CD8-positive, alpha-beta memory T cell (primary cell): ENCODE measurements around the gene CYSRT1. TPM values are rescaled to one million over a fixed set of nuclear protein-coding genes. Genes with fewer than 3 reads are reported as not detected.

Experiments used
- CTCF ChIA-PET: fragments of 350-600 bp; sonication (Branson Sonifier 250); formaldehyde crosslinking; loops from one replicate; lab custom pipeline; 2021; ENCODE audit warnings: antibody characterized with exemption; lab: Charles Lee
- POLR2A ChIA-PET: fragments of 350-600 bp; sonication (Branson Sonifier 250); formaldehyde crosslinking; loops from one replicate; lab custom pipeline; 2021; ENCODE audit warnings: antibody characterized with exemption; lab: Charles Lee
- DNase-seq, 5 donors: peaks; one replicate each; pipeline versions ENCODE4 v3.0.0 to v3.0.0-alpha.2; 2020 to 2022; ENCODE audit warnings: mixed read lengths in 1 of 5
- H3K27ac ChIP-seq: one replicate; pipeline ENCODE4 v1.7.0; 2013; ENCODE audit warnings: low read depth, mild to moderate bottlenecking, low read length, moderate library complexity
- H3K27me3 ChIP-seq: 2 replicates; pipeline ENCODE4 v1.7.0; 2013; ENCODE audit warnings: low read length, mild to moderate bottlenecking; ENCODE audit not compliant: insufficient read depth, poor library complexity, severe bottlenecking
- H3K36me3 ChIP-seq: 2 replicates; pipeline ENCODE4 v1.7.0; 2013; ENCODE audit warnings: mild to moderate bottlenecking, low read length, moderate library complexity; ENCODE audit not compliant: insufficient read depth
- H3K4me1 ChIP-seq: 2 replicates; pipeline ENCODE4 v1.7.0; 2013; ENCODE audit warnings: mild to moderate bottlenecking, low read length, moderate library complexity; ENCODE audit not compliant: insufficient read depth
- H3K4me3 ChIP-seq: 2 replicates; pipeline ENCODE4 v1.7.0; 2013; ENCODE audit warnings: mild to moderate bottlenecking, low read length
- H3K9me3 ChIP-seq: 2 replicates; pipeline ENCODE4 v1.7.0; 2013; ENCODE audit warnings: mild to moderate bottlenecking, low read length
- H3K27ac Mint-ChIP-seq, 8 donors: one replicate each; pipeline ENCODE4 v1.8.0; 2020 to 2021; ENCODE audit warnings: mixed read lengths in 8 of 8, mild to moderate bottlenecking in 6 of 8, inconsistent platforms in 3 of 8, moderate library complexity in 3 of 8
- H3K27me3 Mint-ChIP-seq, 2 donors: one replicate each; pipeline ENCODE4 v1.8.0; 2020 to 2021; ENCODE audit warnings: mixed read lengths in 2 of 2, mild to moderate bottlenecking in 1 of 2, moderate library complexity in 1 of 2
- H3K36me3 Mint-ChIP-seq, 3 donors: one replicate each; pipeline ENCODE4 v1.8.0; 2020 to 2021; ENCODE audit warnings: mixed read lengths in 3 of 3, inconsistent platforms in 1 of 3, mild to moderate bottlenecking in 1 of 3
- H3K4me1 Mint-ChIP-seq, 3 donors: one replicate each; pipeline ENCODE4 v1.8.0; 2020 to 2021; ENCODE audit warnings: mixed read lengths in 3 of 3, inconsistent platforms in 1 of 3, mild to moderate bottlenecking in 1 of 3
- H3K4me3 Mint-ChIP-seq, 7 donors: one replicate each; pipeline ENCODE4 v1.8.0; 2020 to 2021; ENCODE audit warnings: mixed read lengths in 7 of 7, mild to moderate bottlenecking in 6 of 7, moderate library complexity in 4 of 7, inconsistent platforms in 2 of 7
- H3K9me3 Mint-ChIP-seq, 5 donors: one replicate each; pipeline ENCODE4 v1.8.0; 2020 to 2022; ENCODE audit warnings: mixed read lengths in 5 of 5, mild to moderate bottlenecking in 3 of 5, moderate library complexity in 2 of 5, inconsistent platforms in 1 of 5
- polyA plus RNA-seq: library from polyadenylated mRNA; unstranded; fragments of 300-500 nt; fragmentation: Illumina TruSeq; gene quantifications from one replicate; pipeline ENCODE4 v1.2.3, GENCODE V29; 2021
- total RNA-seq, 2 experiments: library from RNA; stranded (reverse); gene quantifications; one replicate each; pipeline ENCODE4 v1.2.3, GENCODE V29; 2021

The CYSRT1 gene
- total and polyA plus RNA-seq, 3 experiments from 2014 or later = 0.32 to 0.66 (median 0.58) TPM

- no peak within 1 kb of the TSS for H3K27ac ChIP-seq
- Mint-ChIP-seq H3K4me1 (peaks cover 2 to 5% (median 4%) of the 10 kb centered on the region in 3 donors), H3K27me3 (peaks cover 2 to 15% of the 10 kb centered on the region in 2 donors), H3K36me3 (no peaks in the 10 kb centered on the region), H3K4me3 (no peak within 1 kb of the TSS), H3K27ac (peak within 1 kb of the TSS in 2 of 8 donors; percentile 65 to 74), H3K9me3 (no peaks in the 10 kb centered on the region)
- DNase-seq = no peak
- H3K27me3 ChIP-seq = no peaks in the 10 kb centered on the region
- no peaks in the 10 kb centered on the region for H3K9me3 ChIP-seq
- H3K4me3 ChIP-seq = no peak within 1 kb of the TSS
- peaks cover under 1% of the 10 kb centered on the region for H3K4me1 ChIP-seq
- POLR2A ChIA-PET = no interaction called here
- CTCF ChIA-PET = interaction anchor here (0.6 to 1.7 kb wide), 2 partner anchors 9 to 184 kb away, joined by 4 read pairs; no protein-coding TSS in a partner anchor
- H3K36me3 ChIP-seq = no peaks in the 10 kb centered on the region
Observed at GRCh38 chr9:137230705-137231371, 5.9 kb downstream of the CYSRT1 start, which contains the start of gene SLC34A3. SLC34A3 (plus strand) TSS chr9:137230901; CDS start chr9:137231703, 802 bp downstream.

- peaks cover 2 to 15% of the 10 kb centered on the region in 2 donors for H3K27me3 Mint-ChIP-seq
- H3K4me1 ChIP-seq = peaks cover 6% of the 10 kb centered on the region
- ChIA-PET CTCF (interaction anchor here (0.6 kb wide), 1 partner anchor 185 kb away, joined by 4 read pairs; no protein-coding TSS in a partner anchor), POLR2A (no interaction called here)
- no peak overlapping the region for H3K27ac ChIP-seq
- H3K27ac Mint-ChIP-seq = no peak overlapping the region
- DNase-seq = no peak
- H3K36me3 Mint-ChIP-seq = no peaks in the 10 kb centered on the region
- no peak overlapping the region for H3K4me3 ChIP-seq
- H3K36me3 ChIP-seq = no peaks in the 10 kb centered on the region
- no peaks in the 10 kb centered on the region for H3K9me3 ChIP-seq
- no peaks in the 10 kb centered on the region for H3K27me3 ChIP-seq
- H3K4me3 Mint-ChIP-seq = no peak overlapping the region
- peaks cover 2 to 10% (median 4%) of the 10 kb centered on the region in 3 donors for H3K4me1 Mint-ChIP-seq
- no peaks in the 10 kb centered on the region for H3K9me3 Mint-ChIP-seq
Observed at GRCh38 chr9:137231372-137232039, 6.5 kb downstream of the CYSRT1 start.

GRCh38 chr9:137232101-137232500 is 7.1 kb downstream of the CYSRT1 start:
- Histone ChIP-seq H3K27ac (no peak overlapping the region), H3K4me3 (no peak overlapping the region), H3K4me1 (peaks cover 12% of the 10 kb centered on the region), H3K27me3 (no peaks in the 10 kb centered on the region), H3K36me3 (no peaks in the 10 kb centered on the region), H3K9me3 (no peaks in the 10 kb centered on the region)
- Mint-ChIP-seq H3K27me3 (peaks cover 2 to 15% of the 10 kb centered on the region in 2 donors), H3K9me3 (no peaks in the 10 kb centered on the region), H3K36me3 (no peaks in the 10 kb centered on the region), H3K27ac (no peak overlapping the region), H3K4me1 (peaks cover 2 to 14% (median 4%) of the 10 kb centered on the region in 3 donors), H3K4me3 (no peak overlapping the region)
- CTCF ChIA-PET = no interaction called here
- DNase-seq = no peak
- POLR2A ChIA-PET = no interaction called here

GRCh38 chr9:137232510-137232909 is 7.5 kb downstream of the CYSRT1 start:
- no peaks in the 10 kb centered on the region for H3K9me3 Mint-ChIP-seq
- Histone ChIP-seq H3K4me1 (peaks cover 12% of the 10 kb centered on the region), H3K4me3 (no peak overlapping the region), H3K27me3 (no peaks in the 10 kb centered on the region), H3K36me3 (no peaks in the 10 kb centered on the region), H3K9me3 (no peaks in the 10 kb centered on the region), H3K27ac (no peak overlapping the region)
- H3K4me1 Mint-ChIP-seq = peaks cover 2 to 12% (median 3%) of the 10 kb centered on the region in 3 donors
- POLR2A ChIA-PET = no interaction called here
- no peak for DNase-seq
- H3K4me3 Mint-ChIP-seq = no peak overlapping the region
- peaks cover 2 to 14% of the 10 kb centered on the region in 2 donors for H3K27me3 Mint-ChIP-seq
- CTCF ChIA-PET = no interaction called here
- H3K36me3 Mint-ChIP-seq = no peaks in the 10 kb centered on the region
- H3K27ac Mint-ChIP-seq = no peak overlapping the region

GRCh38 chr9:137233143-137233980 is 8.4 kb downstream of the CYSRT1 start:
- Mint-ChIP-seq H3K4me1 (peaks cover 0 to 13% (median 1%) of the 10 kb centered on the region in 3 donors), H3K27ac (no peak overlapping the region), H3K4me3 (no peak overlapping the region), H3K27me3 (peaks cover 0 to 11% of the 10 kb centered on the region in 2 donors), H3K9me3 (no peaks in the 10 kb centered on the region), H3K36me3 (no peaks in the 10 kb centered on the region)
- Histone ChIP-seq H3K27me3 (no peaks in the 10 kb centered on the region), H3K27ac (no peak overlapping the region), H3K36me3 (no peaks in the 10 kb centered on the region), H3K9me3 (no peaks in the 10 kb centered on the region), H3K4me1 (peaks cover 12% of the 10 kb centered on the region), H3K4me3 (no peak overlapping the region)
- CTCF ChIA-PET = no interaction called here
- no peak for DNase-seq
- POLR2A ChIA-PET = no interaction called here

- Mint-ChIP-seq H3K27me3 (peaks cover 0 to 11% of the 10 kb centered on the region in 2 donors), H3K4me3 (no peak overlapping the region), H3K4me1 (peaks cover 1 to 20% (median 5%) of the 10 kb centered on the region in 3 donors), H3K9me3 (no peaks in the 10 kb centered on the region), H3K27ac (no peak overlapping the region), H3K36me3 (no peaks in the 10 kb centered on the region)
- Histone ChIP-seq H3K27me3 (no peaks in the 10 kb centered on the region), H3K4me3 (no peak overlapping the region), H3K27ac (no peak overlapping the region), H3K4me1 (peaks cover 12% of the 10 kb centered on the region), H3K36me3 (no peaks in the 10 kb centered on the region), H3K9me3 (no peaks in the 10 kb centered on the region)
- no peak for DNase-seq
- ChIA-PET CTCF (interaction anchor here (1.6 kb wide), 1 partner anchor 9 kb away, joined by 4 read pairs; the partner anchor contains the start of gene CYSRT1), POLR2A (no interaction called here)
Observed at GRCh38 chr9:137234055-137234697, 9.2 kb downstream of the CYSRT1 start.

- Mint-ChIP-seq H3K27me3 (peaks cover 0 to 11% of the 10 kb centered on the region in 2 donors), H3K36me3 (no peaks in the 10 kb centered on the region), H3K4me1 (peaks cover 1 to 25% (median 6%) of the 10 kb centered on the region in 3 donors), H3K27ac (no peak overlapping the region), H3K4me3 (no peak overlapping the region), H3K9me3 (no peaks in the 10 kb centered on the region)
- ChIA-PET POLR2A (no interaction called here), CTCF (interaction anchor here (1.6 kb wide), 1 partner anchor 10 kb away, joined by 4 read pairs; the partner anchor contains the start of gene CYSRT1)
- Histone ChIP-seq H3K4me1 (peaks cover 12% of the 10 kb centered on the region), H3K9me3 (no peaks in the 10 kb centered on the region), H3K36me3 (no peaks in the 10 kb centered on the region), H3K4me3 (no peak overlapping the region), H3K27ac (no peak overlapping the region), H3K27me3 (no peaks in the 10 kb centered on the region)
- no peak for DNase-seq
Observed at GRCh38 chr9:137234758-137235423, 9.9 kb downstream of the CYSRT1 start.
